ENCODE measurements around the gene NUP214. TPM values are rescaled to one million over a fixed set of nuclear protein-coding genes. Genes with fewer than 3 reads are reported as not detected.
"Not testable (repeated sequence)": the region's sequence is repeated elsewhere in the genome, so short reads cannot be mapped to it uniquely, and the experiment has no call there.

NUP214 gene
- total RNA-seq, 2 experiments from 2014 or later, result 19.7 to 69.6 TPM

DNA sequence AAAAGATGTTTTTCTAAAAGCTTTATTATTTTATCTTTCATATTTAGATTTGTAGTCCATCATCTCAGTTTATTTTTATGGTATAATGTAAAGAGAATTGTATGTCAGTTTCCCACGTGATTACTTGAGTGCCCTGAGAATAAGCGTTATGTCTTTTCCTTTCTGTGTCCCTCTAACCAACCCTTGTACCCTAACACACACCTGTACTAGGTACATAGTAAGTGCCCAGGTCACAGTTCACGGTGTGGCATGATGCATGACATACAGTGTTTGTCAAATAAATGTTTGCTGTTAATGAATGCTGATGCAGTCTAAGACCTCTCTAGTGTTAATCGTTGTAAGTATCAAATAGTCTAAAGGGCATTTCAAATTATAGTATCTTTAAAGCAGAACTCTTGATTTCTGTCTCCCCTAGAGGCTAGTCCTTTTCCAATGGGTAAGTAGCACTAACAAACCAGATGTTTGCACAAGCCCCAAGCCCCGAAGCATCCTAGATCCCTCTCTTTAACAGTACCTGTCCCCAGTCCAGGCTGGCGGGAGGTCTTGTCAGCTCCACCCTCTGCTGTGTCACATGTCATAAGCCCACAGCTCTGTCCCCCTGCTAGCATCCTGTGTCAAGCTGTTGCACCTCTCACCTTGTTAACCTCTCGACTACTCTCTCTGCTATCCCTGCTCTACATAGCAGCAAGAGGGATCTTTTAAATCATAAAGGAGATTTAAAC, 23.7 kb downstream of the NUP214 start:
- Histone ChIP-seq H3K79me2 (ENCODE audit: insufficient read depth, low read depth, low read length) (no peaks in the 10 kb centered on the region), H2AFZ (ENCODE audit: low read length) (no peak overlapping the region), H3K36me3 (ENCODE audit: insufficient read depth, low read length) (peaks cover 96% of the 10 kb centered on the region), H4K20me1 (ENCODE audit: insufficient read depth, low read length) (no peaks in the 10 kb centered on the region), H3K9me2 (ENCODE audit: insufficient read depth, low read length) (no peaks in the 10 kb centered on the region), H3K27ac (ENCODE audit: low read depth, low read length, poor library complexity, severe bottlenecking) (no peak overlapping the region), H3K4me2 (ENCODE audit: low read length) (no peak overlapping the region), H3K4me3 (ENCODE audit: low read depth, low read length, poor library complexity, severe bottlenecking) (no peak overlapping the region), H3K4me1 (ENCODE audit: insufficient read depth, low read length, poor library complexity, severe bottlenecking) (no peaks in the 10 kb centered on the region), H3K9me3 (ENCODE audit: low read length) (no peaks in the 10 kb centered on the region)
- POLR2A ChIA-PET, result no interaction called here
- CTCF ChIA-PET (ENCODE audit: unreplicated experiment), result no interaction called here
- TF ChIP-seq EZH2phosphoT487 (IDR thresholded peaks at IDR 0.05; ENCODE audit: borderline replicate concordance, low read depth, low read length), result no peak
- TF ChIP-seq, protein P1, sequence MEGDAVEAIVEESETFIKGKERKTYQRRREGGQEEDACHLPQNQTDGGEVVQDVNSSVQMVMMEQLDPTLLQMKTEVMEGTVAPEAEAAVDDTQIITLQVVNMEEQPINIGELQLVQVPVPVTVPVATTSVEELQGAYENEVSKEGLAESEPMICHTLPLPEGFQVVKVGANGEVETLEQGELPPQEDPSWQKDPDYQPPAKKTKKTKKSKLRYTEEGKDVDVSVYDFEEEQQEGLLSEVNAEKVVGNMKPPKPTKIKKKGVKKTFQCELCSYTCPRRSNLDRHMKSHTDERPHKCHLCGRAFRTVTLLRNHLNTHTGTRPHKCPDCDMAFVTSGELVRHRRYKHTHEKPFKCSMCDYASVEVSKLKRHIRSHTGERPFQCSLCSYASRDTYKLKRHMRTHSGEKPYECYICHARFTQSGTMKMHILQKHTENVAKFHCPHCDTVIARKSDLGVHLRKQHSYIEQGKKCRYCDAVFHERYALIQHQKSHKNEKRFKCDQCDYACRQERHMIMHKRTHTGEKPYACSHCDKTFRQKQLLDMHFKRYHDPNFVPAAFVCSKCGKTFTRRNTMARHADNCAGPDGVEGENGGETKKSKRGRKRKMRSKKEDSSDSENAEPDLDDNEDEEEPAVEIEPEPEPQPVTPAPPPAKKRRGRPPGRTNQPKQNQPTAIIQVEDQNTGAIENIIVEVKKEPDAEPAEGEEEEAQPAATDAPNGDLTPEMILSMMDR (conservative IDR thresholded peaks at IDR 0.05; ENCODE audit: low read length), result no peak
- BruUV-seq (replicated peaks), result no TSS peak
- no peak for DNase-seq (ENCODE audit: low spot score)
- intact Hi-C loops (cut with micrococcal nuclease; ENCODE audit: unreplicated experiment), result no loop called here

DNA sequence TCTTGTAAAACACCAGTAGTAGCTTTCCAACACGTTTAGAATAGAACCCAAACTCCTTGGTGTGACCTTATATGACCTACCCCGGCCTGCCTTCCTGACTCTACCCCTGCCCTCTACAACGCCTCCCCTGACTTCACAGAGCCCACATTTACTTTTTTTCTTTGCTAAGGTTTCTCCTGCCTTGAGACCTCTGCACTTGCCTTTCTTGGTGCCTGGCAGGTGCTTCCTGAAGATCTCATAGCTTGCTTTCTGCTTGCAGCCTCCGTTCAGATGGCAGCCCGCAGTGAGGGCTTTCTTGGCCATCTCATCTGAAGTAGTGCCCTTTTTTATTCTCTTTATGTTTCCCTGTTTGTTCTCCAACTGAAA, 24.3 kb downstream of the NUP214 start:
- intact Hi-C loops (cut with micrococcal nuclease; ENCODE audit: unreplicated experiment), result no loop called here
- H3K9me2 ChIP-seq (ENCODE audit: insufficient read depth, low read length), result no peaks in the 10 kb centered on the region
- no peaks in the 10 kb centered on the region for H3K79me2 ChIP-seq (ENCODE audit: insufficient read depth, low read depth, low read length)
- H3K36me3 ChIP-seq (ENCODE audit: insufficient read depth, low read length), result peaks cover 96% of the 10 kb centered on the region
- BruUV-seq (replicated peaks), result no TSS peak
- H3K4me1 ChIP-seq (ENCODE audit: insufficient read depth, low read length, poor library complexity, severe bottlenecking), result no peaks in the 10 kb centered on the region
- no peak for DNase-seq (ENCODE audit: low spot score)
- H3K4me3 ChIP-seq (ENCODE audit: low read depth, low read length, poor library complexity, severe bottlenecking), result no peak overlapping the region
- H3K9me3 ChIP-seq (ENCODE audit: low read length), result no peaks in the 10 kb centered on the region
- ChIA-PET CTCF (ENCODE audit: unreplicated experiment) (no interaction called here), POLR2A (no interaction called here)
- no peak overlapping the region for H3K27ac ChIP-seq (ENCODE audit: low read depth, low read length, poor library complexity, severe bottlenecking)
- TF ChIP-seq, protein P1 (conservative IDR thresholded peaks at IDR 0.05; ENCODE audit: low read length), result no peak
- TF ChIP-seq EZH2phosphoT487 (IDR thresholded peaks at IDR 0.05; ENCODE audit: borderline replicate concordance, low read depth, low read length), result no peak
- no peaks in the 10 kb centered on the region for H4K20me1 ChIP-seq (ENCODE audit: insufficient read depth, low read length)
- no peak overlapping the region for H3K4me2 ChIP-seq (ENCODE audit: low read length)
- H2AFZ ChIP-seq (ENCODE audit: low read length), result no peak overlapping the region

DNA sequence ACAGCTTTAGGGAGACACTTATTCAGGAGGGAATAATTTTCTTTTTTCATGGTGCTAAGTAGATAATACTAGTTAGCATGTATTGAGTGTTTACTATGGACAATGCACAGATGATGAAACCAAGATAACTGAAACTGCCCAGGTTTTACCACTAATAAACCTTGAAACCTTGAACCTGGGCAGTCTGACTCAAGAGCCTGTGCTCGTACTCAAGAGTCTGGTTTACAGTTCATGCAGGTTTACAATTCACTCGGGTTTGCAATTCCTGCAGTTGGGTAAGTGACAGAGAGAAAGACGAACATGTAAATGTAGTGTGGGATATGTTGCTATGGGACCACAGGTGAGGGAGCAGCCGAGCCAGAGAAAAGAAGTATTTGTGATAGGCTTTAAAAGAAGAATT, 28.2 kb downstream of the NUP214 start:
- ChIA-PET POLR2A (no interaction called here), CTCF (ENCODE audit: unreplicated experiment) (no interaction called here)
- no peak overlapping the region for H3K27ac ChIP-seq (ENCODE audit: low read depth, low read length, poor library complexity, severe bottlenecking)
- no peaks in the 10 kb centered on the region for H4K20me1 ChIP-seq (ENCODE audit: insufficient read depth, low read length)
- no peak overlapping the region for H3K4me3 ChIP-seq (ENCODE audit: low read depth, low read length, poor library complexity, severe bottlenecking)
- H2AFZ ChIP-seq (ENCODE audit: low read length), result no peak overlapping the region
- no peaks in the 10 kb centered on the region for H3K4me1 ChIP-seq (ENCODE audit: insufficient read depth, low read length, poor library complexity, severe bottlenecking)
- no peaks in the 10 kb centered on the region for H3K9me2 ChIP-seq (ENCODE audit: insufficient read depth, low read length)
- no peak for DNase-seq (ENCODE audit: low spot score)
- no TSS peak for BruUV-seq (replicated peaks)
- peaks cover 90% of the 10 kb centered on the region for H3K36me3 ChIP-seq (ENCODE audit: insufficient read depth, low read length)
- no peaks in the 10 kb centered on the region for H3K79me2 ChIP-seq (ENCODE audit: insufficient read depth, low read depth, low read length)
- intact Hi-C loops (cut with micrococcal nuclease; ENCODE audit: unreplicated experiment), result no loop called here
- no peaks in the 10 kb centered on the region for H3K9me3 ChIP-seq (ENCODE audit: low read length)
- TF ChIP-seq EZH2phosphoT487 (IDR thresholded peaks at IDR 0.05; ENCODE audit: borderline replicate concordance, low read depth, low read length), result no peak
- TF ChIP-seq, protein P1 (conservative IDR thresholded peaks at IDR 0.05; ENCODE audit: low read length), result no peak
- no peak overlapping the region for H3K4me2 ChIP-seq (ENCODE audit: low read length)

DNA sequence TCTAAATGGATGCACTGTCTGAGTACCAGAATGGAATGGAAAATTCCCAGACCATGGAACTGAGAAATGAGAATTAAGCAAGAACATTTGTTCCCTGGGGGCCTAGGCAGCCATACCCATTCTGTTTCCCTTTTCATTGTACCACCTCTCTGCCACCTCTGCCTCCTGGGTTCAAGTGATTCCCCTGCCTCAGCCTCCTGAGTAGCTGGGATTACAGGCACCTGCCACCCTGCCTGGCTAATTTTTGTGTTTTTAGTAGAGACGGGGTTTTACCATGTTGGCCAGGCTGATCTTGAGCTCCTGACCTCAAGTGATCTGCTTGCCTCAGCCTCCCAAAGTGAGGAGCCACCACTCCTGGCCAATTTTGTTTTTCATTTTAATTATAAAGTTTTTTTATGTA, 33.3 kb downstream of the NUP214 start:
- H3K27ac ChIP-seq (ENCODE audit: low read depth, low read length, poor library complexity, severe bottlenecking), result not testable (repeated sequence)

More for the DNA sequence above, 33.3 kb downstream of the NUP214 start:
- H4K20me1 ChIP-seq (ENCODE audit: insufficient read depth, low read length); DNase-seq (ENCODE audit: low spot score); H2AFZ ChIP-seq (ENCODE audit: low read length); intact Hi-C loops (cut with micrococcal nuclease; ENCODE audit: unreplicated experiment); H3K4me3 ChIP-seq (ENCODE audit: low read depth, low read length, poor library complexity, severe bottlenecking); H3K4me1 ChIP-seq (ENCODE audit: insufficient read depth, low read length, poor library complexity, severe bottlenecking); BruUV-seq (replicated peaks); H3K9me2 ChIP-seq (ENCODE audit: insufficient read depth, low read length); CTCF ChIA-PET (ENCODE audit: unreplicated experiment); H3K9me3 ChIP-seq (ENCODE audit: low read length); H3K79me2 ChIP-seq (ENCODE audit: insufficient read depth, low read depth, low read length); H3K4me2 ChIP-seq (ENCODE audit: low read length): not testable (repeated sequence)
- POLR2A ChIA-PET, result interaction anchor here (0.6 to 1.2 kb wide), 2 partner anchors 12 to 313 kb away, joined by 3 read pairs; no protein-coding TSS in a partner anchor
- peaks cover 84% of the 10 kb centered on the region for H3K36me3 ChIP-seq (ENCODE audit: insufficient read depth, low read length)

Measured in OCI-LY7 (cell line).